Trophoblast cell (in vitro differentiated cells and primary cell): Measurements from ENCODE around the gene HLX.
A peak's percentile ranks its signal among the peaks of the same experiment; 100 is the strongest.

Source experiments
- DNase-seq, 2 donors: peaks; one replicate each; pipeline ENCODE4 v3.0.0-alpha.2; 2016
- H2AFZ ChIP-seq: 2 replicates; pipeline ENCODE4 v1.6.1; 2013; ENCODE audit warnings: low read length, moderate library complexity, mild to moderate bottlenecking; ENCODE audit not compliant: insufficient read depth, poor library complexity
- H2AK5ac ChIP-seq: 2 replicates; pipeline ENCODE4 v1.6.1; 2013; ENCODE audit warnings: mild to moderate bottlenecking, low read length
- H2BK120ac ChIP-seq: 2 replicates; pipeline ENCODE4 v1.6.1; 2013; ENCODE audit warnings: low read length, mild to moderate bottlenecking, moderate library complexity; ENCODE audit not compliant: insufficient read depth, poor library complexity
- H2BK12ac ChIP-seq: 2 replicates; pipeline ENCODE4 v1.6.1; 2013; ENCODE audit warnings: mild to moderate bottlenecking, low read length, moderate library complexity
- H2BK5ac ChIP-seq: 2 replicates; pipeline ENCODE4 v1.6.1; 2013; ENCODE audit warnings: low read length, low read depth, moderate library complexity, mild to moderate bottlenecking; ENCODE audit not compliant: poor library complexity
- H3K14ac ChIP-seq: 2 replicates; pipeline ENCODE4 v1.6.1; 2013; ENCODE audit warnings: mild to moderate bottlenecking, low read length
- H3K18ac ChIP-seq: 2 replicates; pipeline ENCODE4 v1.6.1; 2013; ENCODE audit warnings: mild to moderate bottlenecking, low read length
- H3K23ac ChIP-seq: 2 replicates; pipeline ENCODE4 v1.6.1; 2013; ENCODE audit warnings: low read length
- H3K27ac ChIP-seq: 2 replicates; pipeline ENCODE4 v1.5.1; 2013; ENCODE audit warnings: low read depth, mild to moderate bottlenecking, inconsistent platforms, low read length, moderate library complexity
- H3K27me3 ChIP-seq: 2 replicates; pipeline ENCODE4 v1.6.1; 2013; ENCODE audit warnings: inconsistent platforms, mild to moderate bottlenecking, low read length, moderate library complexity; ENCODE audit not compliant: insufficient read depth
- H3K36me3 ChIP-seq, 2 experiments: 1 replicate in 1 of 2; 2 replicates in 1 of 2; pipeline ENCODE4 v1.6.1; 2013; ENCODE audit warnings: low read length in 2 of 2, mild to moderate bottlenecking in 2 of 2, moderate library complexity in 1 of 2; ENCODE audit not compliant: insufficient read depth in 2 of 2, control insufficient read depth in 1 of 2
- H3K4ac ChIP-seq: 2 replicates; pipeline ENCODE4 v1.6.1; 2013; ENCODE audit warnings: low read depth, mild to moderate bottlenecking, low read length, moderate library complexity
- H3K4me1 ChIP-seq, 2 experiments: 1 replicate in 1 of 2; 2 replicates in 1 of 2; pipeline ENCODE4 v1.6.1; 2013; ENCODE audit warnings: low read length in 2 of 2, mild to moderate bottlenecking in 2 of 2, moderate library complexity in 1 of 2; ENCODE audit not compliant: insufficient read depth in 2 of 2, control insufficient read depth in 1 of 2
- H3K4me2 ChIP-seq: 2 replicates; pipeline ENCODE4 v1.6.1; 2013; ENCODE audit warnings: inconsistent platforms, mild to moderate bottlenecking, low read length, moderate library complexity
- H3K4me3 ChIP-seq: 2 replicates; pipeline ENCODE4 v1.5.1; 2013; ENCODE audit warnings: mild to moderate bottlenecking, low read depth, low read length, inconsistent platforms
- H3K79me1 ChIP-seq: one replicate; pipeline ENCODE4 v1.6.1; 2013; ENCODE audit warnings: low read length
- H3K79me2 ChIP-seq: 2 replicates; pipeline ENCODE4 v1.6.1; 2013; ENCODE audit warnings: low read length, mild to moderate bottlenecking; ENCODE audit not compliant: control insufficient read depth, insufficient read depth, poor library complexity
- H3K9ac ChIP-seq: 2 replicates; pipeline ENCODE4 v1.6.1; 2013; ENCODE audit warnings: mild to moderate bottlenecking, low read length
- H3K9me3 ChIP-seq: 2 replicates; pipeline ENCODE4 v1.6.1; 2013; ENCODE audit warnings: low read depth, mild to moderate bottlenecking, control low read depth, inconsistent platforms, low read length; ENCODE audit not compliant: insufficient read depth
- H4K12ac ChIP-seq: 2 replicates; pipeline ENCODE4 v1.6.1; 2013; ENCODE audit warnings: low read depth, mild to moderate bottlenecking, low read length, moderate library complexity
- H4K8ac ChIP-seq: 2 replicates; pipeline ENCODE4 v1.6.1; 2013; ENCODE audit warnings: low read depth, mild to moderate bottlenecking, low read length, moderate library complexity
- H4K91ac ChIP-seq: one replicate; pipeline ENCODE4 v1.6.1; 2013; ENCODE audit warnings: low read depth, mild to moderate bottlenecking, low read length, moderate library complexity
- WGBS: extraction: QIAGEN DNeasy Blood & Tissue Kit; methylation state at CpG from one replicate; pipeline ENCODE4 v1.1.7; 2013; ENCODE audit warnings: missing lambda C conversion rate; ENCODE audit not compliant: insufficient read length, insufficient coverage; ENCODE audit errors: extremely low coverage; 5-methylcytosine and 5-hydroxymethylcytosine counted together

HLX gene

DNA sequence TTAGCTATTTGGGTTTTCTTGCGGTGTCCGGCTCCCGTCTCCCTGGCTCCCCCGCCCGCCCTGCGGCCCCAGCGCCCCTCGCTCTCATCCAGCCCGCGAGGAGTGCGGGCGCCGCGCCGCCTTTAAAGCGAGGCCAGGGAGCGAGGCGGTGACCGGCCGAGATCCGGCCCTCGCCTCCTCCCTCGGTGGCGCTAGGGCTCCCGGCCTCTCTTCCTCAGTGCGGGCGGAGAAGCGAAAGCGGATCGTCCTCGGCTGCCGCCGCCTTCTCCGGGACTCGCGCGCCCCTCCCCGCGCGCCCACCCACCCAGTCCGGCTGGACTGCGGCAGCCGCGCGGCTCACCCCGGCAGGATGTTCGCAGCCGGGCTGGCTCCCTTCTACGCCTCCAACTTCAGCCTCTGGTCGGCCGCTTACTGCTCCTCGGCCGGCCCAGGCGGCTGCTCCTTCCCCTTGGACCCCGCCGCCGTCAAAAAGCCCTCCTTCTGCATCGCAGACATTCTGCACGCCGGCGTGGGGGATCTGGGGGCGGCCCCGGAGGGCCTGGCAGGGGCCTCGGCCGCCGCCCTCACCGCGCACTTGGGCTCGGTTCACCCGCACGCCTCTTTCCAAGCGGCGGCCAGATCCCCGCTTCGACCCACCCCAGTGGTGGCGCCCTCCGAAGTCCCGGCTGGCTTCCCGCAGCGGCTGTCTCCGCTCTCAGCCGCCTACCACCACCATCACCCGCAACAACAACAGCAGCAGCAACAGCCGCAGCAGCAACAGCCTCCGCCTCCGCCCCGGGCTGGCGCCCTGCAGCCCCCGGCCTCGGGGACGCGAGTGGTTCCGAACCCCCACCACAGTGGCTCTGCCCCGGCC lies 492 bp downstream of the HLX start:
- H3K4ac ChIP-seq: no peak overlapping the region
- peak overlapping the region; percentile 48 for H3K4me3 ChIP-seq
- H3K79me2 ChIP-seq: no peaks in the 10 kb centered on the region
- H4K91ac ChIP-seq: no peak overlapping the region
- peak; percentile 20 to 61 for DNase-seq
- H4K12ac ChIP-seq: no peak overlapping the region
- no CpG with 5 or more reads among the region's 94 CpGs for WGBS
- H4K8ac ChIP-seq: no peak overlapping the region
- peaks cover 25% of the 10 kb centered on the region in 2 experiments for H3K4me1 ChIP-seq
- no peaks in the 10 kb centered on the region for H3K36me3 ChIP-seq
- H3K9me3 ChIP-seq: peaks cover 6% of the 10 kb centered on the region
- no peak overlapping the region for H3K18ac ChIP-seq
- peak overlapping the region; percentile 89 for H3K4me2 ChIP-seq
- H3K14ac ChIP-seq: no peak overlapping the region
- no peak overlapping the region for H3K9ac ChIP-seq
- no peaks in the 10 kb centered on the region for H3K79me1 ChIP-seq
- no peak overlapping the region for H2BK5ac ChIP-seq
- H3K27ac ChIP-seq: no peak overlapping the region
- no peak overlapping the region for H2BK12ac ChIP-seq
- H2BK120ac ChIP-seq: no peak overlapping the region
- H2AK5ac ChIP-seq: no peak overlapping the region
- peaks cover 87% of the 10 kb centered on the region for H3K27me3 ChIP-seq
- no peak overlapping the region for H3K23ac ChIP-seq
- H2AFZ ChIP-seq: peak overlapping the region; percentile 12

DNA sequence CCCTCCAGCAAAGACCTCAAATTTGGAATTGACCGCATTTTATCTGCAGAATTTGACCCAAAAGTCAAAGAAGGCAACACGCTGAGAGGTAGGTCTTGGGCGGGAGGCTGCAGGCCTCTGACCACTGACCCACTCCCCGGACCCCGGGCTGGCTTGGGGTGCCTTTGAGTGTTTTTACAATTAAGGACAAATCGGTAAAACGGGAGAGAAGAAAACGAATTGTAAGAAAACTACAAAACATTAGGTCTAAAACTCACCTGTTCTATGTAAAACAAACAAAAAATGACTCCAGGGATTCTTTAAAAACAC lies 1.1 kb downstream of the HLX start:
- no peak overlapping the region for H2BK5ac ChIP-seq

DNA sequence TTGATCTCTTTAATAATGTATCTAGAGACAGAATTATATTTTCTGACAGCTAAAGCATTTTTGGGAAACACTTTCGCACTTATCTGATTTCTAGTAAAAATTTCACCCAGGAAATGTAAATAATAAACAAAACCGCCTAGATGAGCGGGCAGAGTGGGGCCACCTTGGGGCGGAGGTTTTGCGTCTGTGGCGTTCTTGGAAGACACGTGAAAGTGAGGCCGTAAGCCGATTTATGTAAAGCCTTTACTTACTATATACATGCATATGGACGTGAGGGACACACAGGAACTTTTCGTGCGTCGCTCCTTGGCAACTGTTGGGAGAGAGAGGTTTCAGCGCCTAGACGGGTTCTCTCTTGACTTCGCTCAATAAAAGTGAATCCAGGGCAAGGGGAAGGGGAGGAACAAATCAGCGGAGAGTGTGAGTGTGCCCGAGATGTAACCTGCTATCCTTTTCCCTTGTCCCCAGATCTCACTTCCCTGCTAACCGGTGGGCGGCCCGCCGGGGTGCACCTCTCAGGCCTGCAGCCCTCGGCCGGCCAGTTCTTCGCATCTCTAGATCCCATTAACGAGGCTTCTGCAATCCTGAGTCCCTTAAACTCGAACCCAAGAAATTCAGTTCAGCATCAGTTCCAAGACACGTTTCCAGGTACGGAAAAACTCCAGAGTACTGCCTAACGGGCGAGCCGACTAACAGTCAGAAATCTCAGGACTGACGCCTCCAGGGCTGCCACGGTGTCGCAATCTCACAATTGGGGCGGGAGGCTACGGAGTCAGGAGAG lies 1.7 kb downstream of the HLX start:
- H3K36me3 ChIP-seq: no peaks in the 10 kb centered on the region
- H3K79me1 ChIP-seq: no peaks in the 10 kb centered on the region
- no CpG with 5 or more reads among the region's 37 CpGs for WGBS
- H3K4me1 ChIP-seq: peaks cover 25% of the 10 kb centered on the region in 2 experiments
- no peak overlapping the region for H3K4ac ChIP-seq
- peaks cover 95% of the 10 kb centered on the region for H3K27me3 ChIP-seq
- no peak overlapping the region for H2BK120ac ChIP-seq
- H3K14ac ChIP-seq: no peak overlapping the region
- no peak overlapping the region for H4K91ac ChIP-seq
- H3K23ac ChIP-seq: no peak overlapping the region
- no peaks in the 10 kb centered on the region for H3K79me2 ChIP-seq
- no peak overlapping the region for H4K8ac ChIP-seq
- H3K4me3 ChIP-seq: no peak overlapping the region
- DNase-seq: peak; percentile 54 to 67
- H3K4me2 ChIP-seq: no peak overlapping the region
- peaks cover 6% of the 10 kb centered on the region for H3K9me3 ChIP-seq
- H2AFZ ChIP-seq: no peak overlapping the region
- H2BK12ac ChIP-seq: no peak overlapping the region
- H2BK5ac ChIP-seq: no peak overlapping the region
- H4K12ac ChIP-seq: no peak overlapping the region
- H2AK5ac ChIP-seq: no peak overlapping the region
- no peak overlapping the region for H3K9ac ChIP-seq
- H3K27ac ChIP-seq: no peak overlapping the region
- no peak overlapping the region for H3K18ac ChIP-seq

More for the DNA sequence above, 1.1 kb downstream of the HLX start:
- no peak overlapping the region for H4K8ac ChIP-seq
- H3K4me1 ChIP-seq: peaks cover 25% of the 10 kb centered on the region in 2 experiments
- peaks cover 6% of the 10 kb centered on the region for H3K9me3 ChIP-seq
- H4K91ac ChIP-seq: no peak overlapping the region
- no peak overlapping the region for H3K23ac ChIP-seq
- H3K27ac ChIP-seq: no peak overlapping the region
- H3K4me3 ChIP-seq: no peak overlapping the region
- H3K79me1 ChIP-seq: no peaks in the 10 kb centered on the region
- no peak overlapping the region for H2AK5ac ChIP-seq
- no peak for DNase-seq
- no peak overlapping the region for H3K4ac ChIP-seq
- no CpG with 5 or more reads among the region's 8 CpGs for WGBS
- no peak overlapping the region for H3K14ac ChIP-seq
- no peak overlapping the region for H3K18ac ChIP-seq
- H3K36me3 ChIP-seq: no peaks in the 10 kb centered on the region
- no peaks in the 10 kb centered on the region for H3K79me2 ChIP-seq
- H3K9ac ChIP-seq: no peak overlapping the region
- no peak overlapping the region for H4K12ac ChIP-seq
- H2AFZ ChIP-seq: no peak overlapping the region
- peaks cover 93% of the 10 kb centered on the region for H3K27me3 ChIP-seq
- peak overlapping the region; percentile 89 for H3K4me2 ChIP-seq
- no peak overlapping the region for H2BK120ac ChIP-seq
- no peak overlapping the region for H2BK12ac ChIP-seq

DNA sequence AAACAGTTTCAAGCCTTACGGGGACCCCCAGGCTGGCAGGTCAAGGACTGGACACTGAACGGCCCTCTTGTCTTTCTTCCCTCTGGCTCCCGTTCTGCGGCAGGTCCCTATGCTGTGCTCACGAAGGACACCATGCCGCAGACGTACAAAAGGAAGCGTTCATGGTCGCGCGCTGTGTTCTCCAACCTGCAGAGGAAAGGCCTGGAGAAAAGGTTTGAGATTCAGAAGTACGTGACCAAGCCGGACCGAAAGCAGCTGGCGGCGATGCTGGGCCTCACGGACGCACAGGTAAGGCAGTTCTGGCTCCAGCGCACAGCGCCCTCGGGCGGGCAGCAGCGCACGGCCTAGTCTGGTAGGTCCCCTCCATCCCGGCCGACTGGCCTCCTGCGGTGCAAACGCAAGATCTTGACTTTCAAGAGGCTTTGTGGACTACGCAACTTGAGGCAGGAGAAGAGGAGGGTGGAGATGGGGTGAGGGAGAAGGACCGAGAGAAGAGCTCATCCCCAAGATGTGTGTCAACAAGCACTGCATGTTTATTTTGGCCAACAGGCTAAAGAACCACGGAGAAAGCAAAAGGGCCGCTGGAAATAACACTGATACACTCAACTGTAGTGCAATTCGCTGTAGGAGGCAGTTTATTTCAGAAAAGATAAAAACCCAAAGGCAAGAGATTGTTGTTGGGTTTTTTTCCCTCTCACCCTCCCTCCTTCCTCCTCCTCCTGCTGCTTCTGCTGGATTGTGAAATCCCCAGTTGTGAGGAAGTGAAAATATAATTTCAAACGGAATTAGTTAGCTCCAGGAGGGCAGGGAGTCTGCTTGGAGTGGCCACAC lies 3.0 kb downstream of the HLX start:
- H3K18ac ChIP-seq: no peak overlapping the region
- no peak overlapping the region for H3K9ac ChIP-seq
- no peaks in the 10 kb centered on the region for H3K79me2 ChIP-seq
- DNase-seq: peak in 1 of 2 donors; percentile 16
- no peak overlapping the region for H4K12ac ChIP-seq
- WGBS: no CpG with 5 or more reads among the region's 34 CpGs
- no peak overlapping the region for H3K23ac ChIP-seq
- no peak overlapping the region for H4K8ac ChIP-seq
- H2AK5ac ChIP-seq: no peak overlapping the region
- H3K27ac ChIP-seq: no peak overlapping the region
- no peak overlapping the region for H2AFZ ChIP-seq
- peak overlapping the region; percentile 27 for H3K4me2 ChIP-seq
- H3K36me3 ChIP-seq: no peaks in the 10 kb centered on the region
- H3K14ac ChIP-seq: no peak overlapping the region
- peaks cover 6% of the 10 kb centered on the region for H3K9me3 ChIP-seq
- peaks cover 25% of the 10 kb centered on the region in 2 experiments for H3K4me1 ChIP-seq
- H3K79me1 ChIP-seq: no peaks in the 10 kb centered on the region
- H3K4me3 ChIP-seq: no peak overlapping the region
- H4K91ac ChIP-seq: no peak overlapping the region
- H3K27me3 ChIP-seq: peaks cover 96% of the 10 kb centered on the region
- H3K4ac ChIP-seq: no peak overlapping the region
- no peak overlapping the region for H2BK5ac ChIP-seq
- no peak overlapping the region for H2BK120ac ChIP-seq
- H2BK12ac ChIP-seq: no peak overlapping the region
